GM19025 (cell line): ENCODE measurements around the gene GAP43.

Experiments used
- ATAC-seq: cut with Tn5 transposase; IDR thresholded peaks from one replicate; pipeline ENCODE4 v1.9.1; 2021; ENCODE audit warnings: mild to moderate bottlenecking, low read depth, moderate library complexity; ENCODE audit not compliant: unreplicated experiment

The GAP43 gene

GRCh38 chr3:115692887-115693524 lies 69.7 kb downstream of the GAP43 start:
- peak; percentile 79 for ATAC-seq

GRCh38 chr3:115693868-115694267 lies 70.6 kb downstream of the GAP43 start:
- no peak for ATAC-seq

GRCh38 chr3:115695090-115695489 lies 71.8 kb downstream of the GAP43 start:
- ATAC-seq: no peak

GRCh38 chr3:115697263-115698053 lies 74.1 kb downstream of the GAP43 start:
- no peak for ATAC-seq

- no peak for ATAC-seq
These were observed 75.7 kb downstream of the GAP43 start for GRCh38 chr3:115698851-115699591.

GRCh38 chr3:115699706-115700105 lies 76.4 kb downstream of the GAP43 start:
- ATAC-seq: no peak

GRCh38 chr3:115702598-115702997 lies 79.3 kb downstream of the GAP43 start:
- ATAC-seq: no peak

- no peak for ATAC-seq
These were observed 81.5 kb downstream of the GAP43 start for GRCh38 chr3:115704661-115705338.

- ATAC-seq: no peak
These were observed 83.1 kb downstream of the GAP43 start for GRCh38 chr3:115706311-115706829.

GRCh38 chr3:115708540-115708939 lies 85.2 kb downstream of the GAP43 start:
- no peak for ATAC-seq

GRCh38 chr3:115709093-115709492 lies 85.8 kb downstream of the GAP43 start:
- ATAC-seq: no peak

- no peak for ATAC-seq
These were observed 86.6 kb downstream of the GAP43 start for GRCh38 chr3:115709931-115710330.

GRCh38 chr3:115710799-115711198 lies 87.5 kb downstream of the GAP43 start:
- ATAC-seq: no peak

- ATAC-seq: no peak
These were observed 89.6 kb downstream of the GAP43 start for GRCh38 chr3:115712871-115713270.

GRCh38 chr3:115713284-115713683 lies 90.0 kb downstream of the GAP43 start:
- ATAC-seq: no peak

- ATAC-seq: no peak
These were observed 92.0 kb downstream of the GAP43 start for GRCh38 chr3:115715241-115715745.

- ATAC-seq: no peak
These were observed 97.7 kb downstream of the GAP43 start for GRCh38 chr3:115720983-115721382.

- ATAC-seq: no peak
These were observed 102.5 kb downstream of the GAP43 start for GRCh38 chr3:115725800-115726199.

GRCh38 chr3:115727135-115727534 lies 103.8 kb downstream of the GAP43 start:
- ATAC-seq: no peak

GRCh38 chr3:115728013-115728412 lies 104.7 kb downstream of the GAP43 start:
- no peak for ATAC-seq
